Measurements from ENCODE around the gene DCAF4.
"Not testable (repeated sequence)": the region's sequence is repeated elsewhere in the genome, so short reads cannot be mapped to it uniquely, and the experiment has no call there.

DCAF4 gene

DNA sequence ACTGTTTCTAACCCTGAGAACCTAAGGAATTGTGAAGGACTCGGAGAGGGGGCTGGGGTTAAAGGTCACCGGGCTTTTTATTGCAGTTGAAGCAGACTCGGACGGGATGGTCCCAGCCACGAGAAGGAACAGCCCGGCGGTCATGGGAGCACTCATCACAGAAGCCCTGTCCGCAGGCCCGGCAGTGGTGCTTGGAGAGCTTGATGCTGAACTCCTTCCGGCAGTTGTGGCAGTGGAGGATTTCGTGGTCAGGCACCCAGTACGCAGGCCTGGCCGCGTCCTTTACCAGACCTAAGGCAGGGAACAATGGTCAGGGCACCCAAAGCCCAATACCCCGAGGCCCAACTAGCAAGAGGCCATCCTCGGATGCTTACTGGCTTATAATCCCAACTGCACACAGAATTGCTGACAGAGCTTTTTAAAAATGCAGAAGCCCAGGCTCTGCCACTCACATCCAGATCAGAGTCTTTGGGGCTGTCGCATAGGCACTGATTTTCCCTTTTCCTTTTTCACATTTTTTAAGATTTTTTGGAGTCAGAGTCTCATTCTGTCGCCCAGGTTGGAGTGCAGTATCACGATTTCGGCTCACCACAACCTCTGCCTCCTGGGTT lies 44.7 kb downstream of the DCAF4 start:
- no peak for DNase-seq (ENCODE audit: low spot score)

DNA sequence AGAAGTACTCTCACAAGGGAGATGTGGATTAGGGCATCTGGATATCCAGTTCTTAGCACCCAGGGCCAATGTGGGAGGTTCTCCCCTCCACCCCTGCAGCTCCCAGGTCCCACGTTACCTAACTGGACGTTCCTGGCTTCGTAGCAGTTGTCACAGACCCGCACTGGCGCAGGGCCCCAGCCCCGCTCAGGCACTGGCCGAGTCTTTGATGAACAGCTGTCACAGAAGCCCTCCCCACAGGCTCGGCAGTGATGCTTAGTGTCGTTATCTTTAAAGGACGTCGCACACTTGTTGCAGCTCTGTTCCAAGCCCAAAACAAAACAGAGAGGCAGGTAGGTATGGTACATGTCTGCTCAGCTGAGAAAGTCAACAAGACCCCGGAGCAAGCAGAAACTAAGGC lies 48.4 kb downstream of the DCAF4 start:
- DNase-seq (ENCODE audit: low spot score), result no peak

DNA sequence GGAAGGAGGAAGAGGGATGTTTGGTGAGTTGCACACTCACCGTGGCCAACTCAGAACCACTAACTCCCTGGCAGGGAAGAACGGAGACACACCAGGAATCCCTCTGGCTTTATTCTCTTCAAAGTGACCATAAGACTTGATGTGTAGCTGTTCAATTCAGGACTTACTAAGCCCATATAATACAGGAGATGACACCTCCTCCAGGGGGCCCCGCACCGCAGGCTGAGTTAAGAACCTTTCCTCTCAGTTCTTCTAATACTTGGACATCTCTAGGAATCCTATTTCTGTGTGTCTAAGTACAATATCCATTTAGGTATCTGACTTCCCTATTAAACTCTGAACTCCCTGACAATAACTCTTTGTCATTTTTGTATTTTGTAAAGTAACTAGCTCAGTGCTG lies 49.5 kb downstream of the DCAF4 start:
- DNase-seq (ENCODE audit: low spot score), result no peak

DNA sequence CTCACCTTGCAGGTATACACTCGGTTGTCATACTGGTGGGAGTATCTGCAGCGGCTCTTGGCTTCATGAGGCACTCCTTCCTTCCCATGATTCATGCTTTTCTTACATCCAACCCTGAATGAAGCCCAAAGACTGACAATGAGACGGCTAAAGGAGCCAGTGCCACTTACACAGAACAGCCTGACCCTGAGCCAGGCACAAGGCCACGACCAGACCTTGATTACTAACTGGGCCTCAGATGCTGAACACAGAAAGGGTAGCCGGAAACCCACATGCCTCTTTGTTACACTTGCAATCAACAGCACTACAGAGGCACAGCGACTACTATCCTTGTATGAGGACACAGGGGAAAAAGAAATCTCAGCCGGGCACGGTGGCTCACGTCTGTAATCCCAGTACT lies 52.6 kb downstream of the DCAF4 start:
- no peak for DNase-seq (ENCODE audit: low spot score)

DNA sequence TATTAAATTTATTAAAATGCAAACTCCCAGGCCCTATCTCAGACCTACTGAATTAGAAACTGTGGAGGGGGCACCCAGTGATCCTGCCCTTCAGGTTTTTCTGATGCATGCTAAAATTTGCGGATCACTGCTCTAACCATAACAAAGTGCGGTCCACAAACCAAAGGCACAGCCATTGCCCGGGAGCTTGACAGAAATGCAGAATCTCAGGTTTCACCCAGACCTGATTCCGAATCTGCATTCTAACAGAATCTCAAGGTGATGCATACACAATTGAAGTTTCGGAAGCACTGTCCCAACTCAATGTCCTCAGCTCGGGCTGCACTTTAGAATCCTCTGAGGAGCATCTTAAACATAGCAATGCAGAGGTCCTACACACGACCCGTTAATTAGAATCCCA lies 54.6 kb downstream of the DCAF4 start:
- DNase-seq (ENCODE audit: low spot score), result no peak

DNA sequence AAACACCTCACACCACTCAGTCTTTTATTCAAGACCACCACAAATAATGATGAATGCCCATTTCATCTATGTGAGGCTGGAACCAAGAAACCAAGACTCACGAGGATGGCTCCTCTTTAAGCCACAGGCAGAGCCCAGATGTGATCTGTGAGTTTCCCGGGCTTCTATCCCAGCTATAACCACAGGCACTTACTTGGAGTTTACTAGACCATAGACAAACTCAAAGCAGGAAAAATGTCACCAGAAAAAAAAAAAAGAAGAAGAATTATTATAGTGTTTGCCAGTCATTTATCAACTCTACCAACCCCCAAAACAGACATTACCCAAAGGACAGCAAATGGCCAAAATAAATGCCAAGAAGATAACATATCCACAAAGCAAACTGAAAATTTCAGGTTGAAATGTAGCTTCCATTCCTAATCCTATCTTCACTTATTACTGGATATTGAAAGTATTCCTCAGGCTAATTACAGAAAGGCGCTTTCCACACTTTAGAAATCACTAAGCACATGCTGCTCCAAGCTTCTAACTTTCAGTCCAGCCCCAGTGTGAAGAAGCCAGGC lies 56.0 kb downstream of the DCAF4 start:
- no peak for DNase-seq (ENCODE audit: low spot score)

DNA sequence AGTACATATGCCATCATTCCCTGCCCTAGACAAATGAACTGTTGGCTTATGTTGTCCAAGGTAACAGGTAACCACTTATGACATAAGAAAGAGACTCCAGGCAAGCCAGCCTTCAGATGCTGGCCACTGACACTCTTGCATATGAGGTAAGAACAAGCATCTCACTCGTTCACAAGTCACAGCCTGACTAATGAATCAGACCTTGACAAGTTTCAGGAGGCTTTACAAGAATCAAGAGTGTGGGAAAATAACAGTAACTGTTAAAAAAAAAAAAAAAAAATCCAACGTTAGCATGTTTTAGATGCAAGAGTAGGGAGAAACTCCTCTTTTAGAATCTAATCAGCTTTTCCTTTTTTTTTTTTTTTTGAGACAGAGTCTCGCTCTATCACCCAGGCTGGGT lies 60.0 kb downstream of the DCAF4 start:
- peak; percentile 6 for DNase-seq (ENCODE audit: low spot score)

DNA sequence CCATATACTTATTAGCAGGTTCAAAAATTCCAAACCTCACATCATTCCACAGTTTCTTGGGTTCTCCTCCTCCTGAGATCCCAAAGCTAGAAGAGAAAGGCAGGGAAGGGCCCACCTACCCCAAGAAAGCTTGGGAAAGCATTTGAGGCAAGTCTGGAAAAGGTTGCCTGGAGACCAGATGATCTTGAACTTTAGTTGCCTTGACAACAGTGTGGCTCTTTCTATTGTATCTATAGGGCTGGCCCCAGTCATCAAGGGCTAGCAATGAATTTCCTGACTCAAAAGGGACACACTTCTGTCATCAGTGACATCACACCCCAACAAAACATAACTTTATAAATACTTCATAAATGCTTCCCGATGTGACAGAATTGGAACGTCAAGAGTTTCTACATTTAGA lies 60.6 kb downstream of the DCAF4 start:
- no peak for DNase-seq (ENCODE audit: low spot score)

DNA sequence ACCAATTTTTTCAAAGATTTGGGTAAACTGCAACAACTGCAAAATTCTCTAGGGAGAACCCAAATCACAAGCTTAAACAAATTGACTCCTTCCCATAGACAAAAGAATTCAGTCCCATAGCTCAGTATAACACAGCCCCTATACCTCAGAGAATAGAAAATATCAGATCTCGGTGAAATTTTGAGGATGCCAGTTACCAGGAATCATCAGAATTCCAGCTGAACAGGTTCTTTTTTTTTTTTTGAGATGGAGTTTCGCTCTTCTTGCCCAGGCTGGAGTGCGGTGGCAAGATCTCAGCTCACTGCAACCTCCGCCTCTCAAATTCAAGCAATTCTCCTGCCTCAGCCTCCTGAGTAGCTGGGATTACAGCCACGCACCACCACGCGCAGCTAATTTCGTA lies 63.9 kb downstream of the DCAF4 start:
- DNase-seq (ENCODE audit: low spot score), result no peak

DNA sequence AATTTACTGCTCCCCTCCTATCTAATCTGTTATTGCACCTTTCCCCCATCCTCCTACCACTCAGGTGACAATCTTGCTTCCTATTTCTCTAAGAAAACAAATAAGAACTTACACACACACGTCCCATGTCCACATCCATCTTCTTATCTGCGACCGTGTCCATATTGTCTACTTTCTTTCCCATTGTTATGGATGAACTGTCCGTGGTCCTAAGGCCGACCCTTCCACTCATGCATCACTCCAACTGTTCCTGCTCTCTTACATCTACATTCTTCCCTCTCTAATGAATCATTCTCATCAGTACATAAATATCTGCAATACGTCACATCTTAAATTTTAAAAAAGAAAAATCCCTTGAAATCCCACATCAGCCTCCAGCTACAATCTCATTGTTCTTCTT lies 70.7 kb downstream of the DCAF4 start:
- DNase-seq (ENCODE audit: low spot score), result no peak

DNA sequence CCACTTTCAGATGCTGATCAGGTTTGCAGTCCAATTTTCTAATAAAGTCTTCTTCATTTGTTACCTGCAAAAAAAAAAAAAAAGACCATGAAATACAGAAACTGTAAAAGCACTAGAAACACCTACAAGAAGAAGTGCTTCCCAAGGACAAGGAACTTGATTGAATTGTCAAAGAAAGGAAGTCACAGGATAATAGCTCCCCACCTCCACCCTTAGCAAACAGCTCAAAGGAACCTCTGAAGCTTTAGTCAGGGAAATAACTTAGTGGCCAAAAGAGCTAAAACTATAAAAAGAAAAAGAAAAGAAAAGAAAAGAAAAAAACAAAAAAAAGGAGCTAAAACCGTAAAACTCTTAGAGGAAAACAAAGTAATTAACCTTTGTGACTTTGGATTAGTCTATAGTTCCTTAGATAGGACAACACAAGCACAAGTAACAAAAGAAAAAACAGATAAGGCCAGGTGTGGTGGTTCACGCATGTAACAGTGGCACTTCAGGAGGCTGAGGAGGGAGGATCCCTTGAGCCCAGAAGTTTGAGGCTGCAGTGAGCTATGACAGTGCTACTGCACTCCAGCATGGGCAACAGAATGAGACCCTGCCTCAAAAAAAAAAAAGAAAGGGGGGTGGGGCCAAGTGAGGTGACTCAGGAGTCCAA lies 72.1 kb downstream of the DCAF4 start:
- DNase-seq (ENCODE audit: low spot score), result no peak

DNA sequence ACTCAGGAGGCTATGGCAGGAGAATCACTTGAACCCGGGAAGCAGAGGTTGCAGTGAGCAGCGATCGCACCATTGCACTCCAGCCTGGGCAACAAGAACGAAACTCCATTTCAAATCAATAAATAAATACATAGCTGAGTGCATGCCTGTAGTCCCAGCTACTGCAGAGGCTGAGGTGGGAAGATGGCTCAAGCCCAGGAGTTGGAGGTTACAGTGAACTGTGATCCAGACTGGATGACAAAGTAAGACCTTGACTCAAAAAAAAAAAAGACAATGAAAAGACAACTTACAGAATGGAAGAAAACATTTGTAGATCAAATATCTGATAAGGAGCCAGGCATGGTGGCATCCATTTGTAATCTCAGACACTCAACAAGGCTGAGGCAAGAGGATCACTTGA lies 73.1 kb downstream of the DCAF4 start:
- DNase-seq (ENCODE audit: low spot score), result no peak

DNA sequence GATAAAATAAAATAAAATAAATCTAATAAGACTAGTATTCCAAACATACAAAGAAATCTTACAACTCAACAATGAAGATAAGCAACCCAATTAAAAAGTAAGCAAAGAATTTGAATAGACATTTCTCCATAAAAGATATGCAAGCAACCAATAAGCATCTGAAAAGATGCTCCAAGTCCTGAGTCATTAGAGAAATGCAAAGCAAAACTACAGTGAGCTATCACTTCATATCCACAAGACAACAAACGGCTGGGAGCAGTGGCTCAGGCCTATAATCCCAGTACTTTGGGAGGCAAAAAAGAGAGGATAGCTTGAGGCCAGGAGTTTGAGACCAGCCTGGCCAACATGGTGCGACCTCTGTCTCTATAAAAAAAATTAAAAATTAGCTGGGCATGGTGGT lies 73.8 kb downstream of the DCAF4 start:
- DNase-seq (ENCODE audit: low spot score), result no peak

DNA sequence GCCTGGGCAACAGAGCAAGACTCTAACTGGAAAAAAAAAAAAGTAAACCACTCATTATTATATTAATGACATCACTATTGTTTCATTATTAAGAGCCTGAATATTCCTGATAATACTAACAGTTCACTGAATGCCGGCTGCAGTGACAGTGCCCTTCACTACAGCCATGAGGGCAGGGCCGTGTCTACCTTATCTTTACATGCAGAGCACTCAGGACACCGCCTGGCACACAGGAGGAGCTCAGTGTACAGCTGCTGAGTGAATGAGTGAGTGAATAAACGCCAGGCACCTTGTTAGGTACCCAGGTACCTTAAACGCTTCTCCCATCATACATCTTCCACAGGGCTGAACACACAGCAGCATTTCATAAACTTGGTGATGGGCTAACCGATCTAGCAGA lies 77.4 kb downstream of the DCAF4 start:
- no peak for DNase-seq (ENCODE audit: low spot score)

DNA sequence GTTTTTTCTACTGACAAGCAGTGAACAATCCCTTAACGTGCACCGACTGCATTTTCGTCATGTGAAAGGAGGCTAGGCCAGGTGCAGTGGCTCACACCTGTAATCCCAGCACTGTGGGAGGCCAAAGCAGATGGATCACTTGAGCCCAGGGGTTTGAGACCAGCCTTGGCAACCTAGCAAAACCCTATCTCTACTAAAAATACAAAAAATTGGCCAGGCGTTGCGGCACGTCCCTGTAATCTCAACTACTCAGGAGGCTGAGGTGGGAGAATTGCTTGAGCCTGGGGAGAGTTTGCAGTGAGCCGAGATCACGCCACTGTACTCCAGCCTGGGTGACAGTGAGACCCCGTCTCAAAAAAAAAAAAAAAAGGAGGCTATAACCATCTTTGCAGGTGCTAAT lies 78.4 kb downstream of the DCAF4 start:
- DNase-seq (ENCODE audit: low spot score), result not testable (repeated sequence)

DNA sequence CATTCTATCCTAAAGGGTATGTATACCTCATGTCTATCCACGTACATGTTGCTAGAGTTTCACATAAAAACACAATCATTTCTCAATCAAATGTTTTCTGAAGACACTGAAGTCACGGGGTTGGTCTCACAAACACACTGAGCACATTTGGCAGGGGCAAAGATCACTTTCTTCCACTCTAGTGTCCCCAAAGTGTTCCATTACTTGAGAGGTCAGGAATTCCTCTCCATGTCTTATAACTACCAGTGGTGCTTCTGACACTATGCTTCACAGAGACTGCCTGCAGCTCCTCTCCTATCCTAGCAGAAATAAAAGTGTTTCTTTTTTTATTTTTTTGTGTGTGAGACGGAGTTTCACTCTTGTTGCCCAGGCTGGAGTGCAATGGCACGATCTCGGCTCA lies 81.6 kb downstream of the DCAF4 start:
- DNase-seq (ENCODE audit: low spot score), result no peak

DNA sequence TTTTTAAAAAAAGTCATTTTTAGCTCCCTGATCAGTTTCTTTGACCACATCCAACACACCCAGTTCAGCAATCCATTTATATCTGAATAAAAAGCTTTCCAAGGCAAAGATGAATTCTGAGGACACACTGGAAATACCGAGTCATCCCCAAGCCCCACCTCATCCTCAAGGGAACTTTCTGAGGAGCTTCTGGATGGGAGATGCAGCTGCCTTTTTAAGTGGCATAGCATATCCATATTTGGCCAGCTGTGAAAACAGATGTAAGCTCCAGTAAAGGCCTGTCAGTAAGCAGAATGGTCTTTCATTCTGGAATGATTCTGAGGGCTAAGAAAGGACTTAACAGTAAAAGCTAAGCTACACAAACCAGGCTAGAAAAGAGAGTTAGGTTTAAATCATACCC lies 82.2 kb downstream of the DCAF4 start:
- DNase-seq (ENCODE audit: low spot score), result no peak

All from activated CD4-positive, alpha-beta T cell treated with anti-CD3 and anti-CD28 coated beads, Interleukin-2, Interleukin-4, amounts not matched to agents 100 ng/mL and 50 ng/mL, durations not matched to agents 16 hours and 8 hours (primary cell).